Stimulated activated CD4-positive, alpha-beta T cell treated with anti-CD3 and anti-CD28 coated beads, Interleukin-4, amount 100 ng/mL, for 1 hour (primary cell): ENCODE data around the gene TMEM266.

Experiments used
- DNase-seq: peaks from one replicate; pipeline ENCODE4 v3.0.0-alpha.2; 2020

Gene TMEM266

GRCh38 chr15:76070192-76070591 lies 10.4 kb downstream of the TMEM266 start:
- no peak for DNase-seq

GRCh38 chr15:76070921-76071635 lies 11.3 kb downstream of the TMEM266 start:
- DNase-seq: no peak

GRCh38 chr15:76071806-76072205 lies 12.0 kb downstream of the TMEM266 start:
- DNase-seq: no peak

- no peak for DNase-seq
Measured at GRCh38 chr15:76073554-76073953, 13.8 kb downstream of the TMEM266 start.

- no peak for DNase-seq
Measured at GRCh38 chr15:76075046-76075445, 15.3 kb downstream of the TMEM266 start.

- DNase-seq: no peak
Measured at GRCh38 chr15:76078285-76078877, 18.6 kb downstream of the TMEM266 start.

- no peak for DNase-seq
Measured at GRCh38 chr15:76084256-76084655, 24.5 kb downstream of the TMEM266 start.

GRCh38 chr15:76098685-76099084 lies 38.9 kb downstream of the TMEM266 start:
- no peak for DNase-seq

GRCh38 chr15:76099388-76099787 lies 39.6 kb downstream of the TMEM266 start:
- no peak for DNase-seq

- no peak for DNase-seq
Measured at GRCh38 chr15:76100361-76100760, 40.6 kb downstream of the TMEM266 start.

GRCh38 chr15:76101655-76102054 lies 41.9 kb downstream of the TMEM266 start:
- no peak for DNase-seq

- DNase-seq: no peak
Measured at GRCh38 chr15:76105391-76105790, 45.6 kb downstream of the TMEM266 start.

GRCh38 chr15:76105911-76106310 lies 46.1 kb downstream of the TMEM266 start:
- no peak for DNase-seq

- no peak for DNase-seq
Measured at GRCh38 chr15:76107169-76107568, 47.4 kb downstream of the TMEM266 start.

GRCh38 chr15:76108021-76108723 lies 48.4 kb downstream of the TMEM266 start:
- DNase-seq: no peak

- DNase-seq: no peak
Measured at GRCh38 chr15:76109046-76109445, 49.3 kb downstream of the TMEM266 start.

GRCh38 chr15:76114561-76114960 lies 54.8 kb downstream of the TMEM266 start:
- DNase-seq: no peak

- no peak for DNase-seq
Measured at GRCh38 chr15:76116138-76116885, 56.5 kb downstream of the TMEM266 start.

GRCh38 chr15:76117181-76117580 lies 57.4 kb downstream of the TMEM266 start:
- no peak for DNase-seq

- no peak for DNase-seq
Measured at GRCh38 chr15:76118767-76119166, 59.0 kb downstream of the TMEM266 start.

GRCh38 chr15:76123031-76123430 lies 63.2 kb downstream of the TMEM266 start:
- DNase-seq: no peak

GRCh38 chr15:76127169-76127568 lies 67.4 kb downstream of the TMEM266 start:
- DNase-seq: no peak

GRCh38 chr15:76127880-76128279 lies 68.1 kb downstream of the TMEM266 start:
- no peak for DNase-seq
